Measurements from ENCODE around the gene AJAP1. TPM values are rescaled to one million over a fixed set of nuclear protein-coding genes. Genes with fewer than 3 reads are reported as not detected.

Gene AJAP1
- total and polyA plus RNA-seq, 2 of the 8 experiments (the other 6 are each of a cell fraction or from before 2014, with no cell fraction given), result 1.9 to 6.2 TPM

DNA sequence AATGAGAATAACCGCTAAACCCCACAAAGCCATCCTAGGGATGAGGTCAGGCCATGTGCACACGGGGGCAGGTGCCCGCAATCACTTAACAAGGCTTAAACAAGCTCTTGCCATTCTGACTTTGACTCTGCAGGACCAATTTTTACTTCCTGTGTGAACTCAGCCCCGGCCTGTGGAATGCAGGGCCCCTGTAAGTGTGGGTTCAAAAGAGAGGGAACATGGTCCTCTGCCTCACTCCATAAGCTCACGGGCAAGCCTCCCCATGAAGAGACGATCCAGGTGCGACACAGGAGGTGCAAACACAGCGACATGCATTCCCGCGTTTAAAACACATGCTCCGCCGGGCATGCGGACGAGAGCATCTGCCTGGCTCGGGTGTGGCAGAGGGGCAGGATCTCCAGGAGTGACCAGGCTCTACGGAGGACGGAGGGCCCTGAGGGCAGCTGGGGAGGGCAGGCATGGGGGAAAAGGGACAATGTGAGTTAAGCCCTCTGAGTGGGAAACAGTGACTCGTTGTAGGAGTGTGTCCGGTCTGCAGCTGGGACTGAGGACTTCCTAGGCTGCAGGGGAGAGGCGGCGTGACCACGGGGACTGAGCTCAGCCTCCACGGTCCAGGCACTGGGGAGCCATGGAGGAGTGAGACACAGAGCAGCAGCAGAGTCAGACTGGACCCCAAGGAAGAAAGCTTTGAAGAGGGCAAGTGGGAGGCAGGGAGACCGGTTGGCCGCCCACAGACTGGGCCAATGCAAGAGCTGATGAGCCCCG, 40.6 kb upstream of the AJAP1 start:
- CTCF ChIA-PET (ENCODE audit: partially characterized antibody), result interaction anchor here (1.3 kb wide), 1 partner anchor 38 kb away, joined by 3 read pairs; no protein-coding TSS in a partner anchor
- no peak overlapping the region for H2BK120ac ChIP-seq (replicated peaks; ENCODE audit: low read depth, low read length)
- H2BK15ac ChIP-seq (ENCODE audit: low read length), result 0 out of 2 replicates have a peak overlapping the region, but pooled peaks have one; percentile 84
- peaks cover 0 to 13% of the 10 kb centered on the region in 2 experiments; a peak in 1 of 4 replicates for H3K9me3 ChIP-seq (ENCODE audit: insufficient read depth in 2 of 2, low read depth in 1 of 2, low read length in 1 of 2)
- no peak overlapping the region for H3K23ac ChIP-seq (ENCODE audit: insufficient read length)
- no peak overlapping the region for H3K27ac ChIP-seq (ENCODE audit: low read depth, low read length)
- H4K91ac ChIP-seq (replicated peaks; ENCODE audit: insufficient read length, low read length), result no peak overlapping the region
- H3K27me3 ChIP-seq (replicated peaks in 1 of 4; ENCODE audit: control insufficient read depth in 3 of 4, extremely low read depth in 1 of 4, insufficient read depth in 3 of 4, low read length in 3 of 4), result no peaks in the 10 kb centered on the region
- no peak overlapping the region for H2AK5ac ChIP-seq (ENCODE audit: low read depth, low read length)
- no peak overlapping the region for H2BK20ac ChIP-seq (ENCODE audit: low read length)
- H2BK12ac ChIP-seq (ENCODE audit: low read depth, low read length), result no peak overlapping the region
- H3K56ac ChIP-seq (replicated peaks; ENCODE audit: insufficient read length, low read depth, low read length), result no peak overlapping the region
- H2BK5ac ChIP-seq (ENCODE audit: low read depth, low read length), result no peak overlapping the region
- H2AFZ ChIP-seq (ENCODE audit: low read length), result no peak overlapping the region
- no peak overlapping the region for H3K14ac ChIP-seq (ENCODE audit: insufficient read length)
- no peaks in the 10 kb centered on the region for H3K36me3 ChIP-seq (ENCODE audit: control insufficient read depth in 2 of 4, insufficient read depth in 4 of 4, low read length in 3 of 4)
- no peaks in the 10 kb centered on the region for H3K79me2 ChIP-seq (ENCODE audit: control insufficient read depth in 1 of 2, insufficient read depth in 2 of 2, low read length in 2 of 2)
- H3K9ac ChIP-seq (replicated peaks in 1 of 4; ENCODE audit: extremely low read depth in 1 of 4, low read depth in 3 of 4, low read length in 3 of 4), result no peak overlapping the region
- no peaks in the 10 kb centered on the region for H3K23me2 ChIP-seq (ENCODE audit: low read depth, low read length)
- 93% methylated on average over 25 of the region's 26 CpGs; no CpG with 5 or more reads in 1 of the 2 experiments for WGBS, 2 experiments (ENCODE audit: extremely low coverage in 1 of 2, insufficient coverage in 1 of 2, insufficient read length in 1 of 2, insufficient replicate concordance in 2 of 2, low coverage in 1 of 2, low lambda C conversion rate in 2 of 2, missing lambda C conversion rate in 1 of 2)
- POLR2A ChIA-PET (ENCODE audit: partially characterized antibody), result no interaction called here
- peaks cover 0 to 6% (median 3%) of the 10 kb centered on the region in 4 experiments; a peak in 3 of 7 replicates for H3K4me1 ChIP-seq (replicated peaks in 1 of 4; ENCODE audit: control insufficient read depth in 3 of 4, insufficient read depth in 4 of 4, low read length in 3 of 4)
- H4K20me1 ChIP-seq (replicated peaks in 1 of 2; ENCODE audit: control insufficient read depth in 1 of 2, insufficient read depth in 2 of 2, low read length in 2 of 2), result no peaks in the 10 kb centered on the region
- H3K4me2 ChIP-seq (ENCODE audit: insufficient read depth in 1 of 2, low read depth in 2 of 2, low read length in 2 of 2), result no peak overlapping the region
- no peak overlapping the region for H3K4ac ChIP-seq (replicated peaks; ENCODE audit: insufficient read length, low read depth, low read length)
- no peak overlapping the region for H3K18ac ChIP-seq (ENCODE audit: extremely low read depth, low read length)
- FAIRE-seq, result no peak
- no peak overlapping the region for H4K5ac ChIP-seq (ENCODE audit: insufficient read length, low read depth, low read length)
- DNase-seq (ENCODE audit: low read depth in 1 of 2, low spot score in 2 of 2), result no peak
- H3K4me3 ChIP-seq (ENCODE audit: extremely low read depth in 1 of 4, insufficient read depth in 2 of 4, low read depth in 3 of 4, low read length in 4 of 4), result no peak overlapping the region
- no peaks in the 10 kb centered on the region for H3K79me1 ChIP-seq (ENCODE audit: low read depth, low read length)
- no peak overlapping the region for H4K8ac ChIP-seq (ENCODE audit: extremely low read depth, insufficient read depth, low read length)
- TF ChIP-seq CTBP2 (IDR thresholded peaks at IDR 0.05; ENCODE audit: borderline replicate concordance, insufficient read depth, insufficient read length, low read length), result no peak
- no peak for TF ChIP-seq BACH1 (IDR thresholded peaks at IDR 0.05; ENCODE audit: low read length)
- no peak for TF ChIP-seq JUND (IDR thresholded peaks at IDR 0.05; ENCODE audit: low read length)
- TF ChIP-seq TAF1 (IDR thresholded peaks at IDR 0.05; ENCODE audit: low read depth, low read length), result no peak
- TF ChIP-seq POLR2AphosphoS5 (IDR thresholded peaks at IDR 0.05; ENCODE audit: low read depth, low read length), result no peak
- TF ChIP-seq, protein P1, sequence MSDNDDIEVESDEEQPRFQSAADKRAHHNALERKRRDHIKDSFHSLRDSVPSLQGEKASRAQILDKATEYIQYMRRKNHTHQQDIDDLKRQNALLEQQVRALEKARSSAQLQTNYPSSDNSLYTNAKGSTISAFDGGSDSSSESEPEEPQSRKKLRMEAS (IDR thresholded peaks at IDR 0.05), result no peak
- no peak for TF ChIP-seq CHD1 (IDR thresholded peaks at IDR 0.05; ENCODE audit: low read depth, low read length)
- TF ChIP-seq HDAC6 (IDR thresholded peaks at IDR 0.05; ENCODE audit: low read depth, low read length), result no peak
- no peak for TF ChIP-seq EP300 (IDR thresholded peaks at IDR 0.05; ENCODE audit: borderline replicate concordance in 1 of 2, low read depth in 2 of 2, low read length in 2 of 2)
- TF ChIP-seq POLR2A (IDR thresholded peaks at IDR 0.05; ENCODE audit: control extremely low read depth in 1 of 2, low read depth in 2 of 2, low read length in 2 of 2), result no peak
- no peak for TF ChIP-seq SP1 (IDR thresholded peaks at IDR 0.05; ENCODE audit: low read depth, low read length)
- TF ChIP-seq SAP30 (IDR thresholded peaks at IDR 0.05; ENCODE audit: insufficient read depth, insufficient replicate concordance, low read length), result no peak
- no peak for TF ChIP-seq SIX5 (IDR thresholded peaks at IDR 0.05; ENCODE audit: low read depth, low read length)

Data from H1 (cell line).